ENCODE results near the gene BHLHE41. TPM values are rescaled to one million over a fixed set of nuclear protein-coding genes. Genes with fewer than 3 reads are reported as not detected.
A peak's percentile ranks its signal among the peaks of the same experiment; 100 is the strongest.

BHLHE41 gene
- total RNA-seq, 1 experiment from 2014 or later: 147 TPM

- ChIA-PET CTCF (no interaction called here), POLR2A (no interaction called here)
- Histone ChIP-seq H3K9me3 (ENCODE audit: control insufficient read depth, insufficient read depth, low read depth, low read length) (no peaks in the 10 kb centered on the region), H3K36me3 (ENCODE audit: control insufficient read depth, insufficient read depth, low read length) (no peaks in the 10 kb centered on the region), H3K27ac (ENCODE audit: low read length) (no peak overlapping the region; the same call in 1 of the 2 replicates), H3K27me3 (ENCODE audit: control insufficient read depth, insufficient read depth, low read length) (peaks cover 5% of the 10 kb centered on the region; the same call in 1 of the 2 replicates), H3K4me1 (ENCODE audit: control insufficient read depth, insufficient read depth, low read length) (peaks cover 34% of the 10 kb centered on the region), H3K4me3 (ENCODE audit: low read depth in 2 of 2, low read length in 2 of 2) (no peak overlapping the region)
- DNase-seq (ENCODE audit: low read depth, low spot score) (no peak), ATAC-seq (no peak)
- in situ Hi-C loops (cut with HindIII; ENCODE audit: low pct_unique_long_range_greater_than_20kb, low sequenced_read_pairs): no loop called here
- no peak for TF ChIP-seq SIN3A (IDR thresholded peaks at IDR 0.05; ENCODE audit: borderline replicate concordance, insufficient read depth, low read depth, low read length)
- TF ChIP-seq REST (IDR thresholded peaks at IDR 0.05; ENCODE audit: insufficient read depth in 1 of 2, low read depth in 2 of 2, low read length in 1 of 2): no peak
- no peak for TF ChIP-seq TCF7L2 (IDR thresholded peaks at IDR 0.05; ENCODE audit: low read depth, low read length)
- TF ChIP-seq POLR2AphosphoS5 (IDR thresholded peaks at IDR 0.05; ENCODE audit: low read depth, low read length): no peak
- TF ChIP-seq CTCF (IDR thresholded peaks at IDR 0.05): no peak
- no TSS peak for BruUV-seq (replicated peaks)
- intact Hi-C loops (cut with micrococcal nuclease; ENCODE audit: unreplicated experiment): no loop called here
Measured at GRCh38 chr12:26130728-26131127, 5.9 kb upstream of the BHLHE41 start.

GRCh38 chr12:26128168-26128567 is 3.3 kb upstream of the BHLHE41 start:
- no TSS peak for BruUV-seq (replicated peaks)
- Histone ChIP-seq H3K4me3 (ENCODE audit: low read depth in 2 of 2, low read length in 2 of 2) (no peak overlapping the region), H3K27ac (ENCODE audit: low read length) (peak overlapping the region; percentile 100; the same call in 1 of the 2 replicates), H3K27me3 (ENCODE audit: control insufficient read depth, insufficient read depth, low read length) (peaks cover 5% of the 10 kb centered on the region; the same call in 1 of the 2 replicates), H3K9me3 (ENCODE audit: control insufficient read depth, insufficient read depth, low read depth, low read length) (no peaks in the 10 kb centered on the region), H3K36me3 (ENCODE audit: control insufficient read depth, insufficient read depth, low read length) (no peaks in the 10 kb centered on the region), H3K4me1 (ENCODE audit: control insufficient read depth, insufficient read depth, low read length) (peaks cover 28% of the 10 kb centered on the region)
- DNase-seq (ENCODE audit: low read depth, low spot score) (no peak), ATAC-seq (no peak)
- intact Hi-C loops (cut with micrococcal nuclease; ENCODE audit: unreplicated experiment) (no loop called here), in situ Hi-C loops (cut with HindIII; ENCODE audit: low pct_unique_long_range_greater_than_20kb, low sequenced_read_pairs) (no loop called here)
- ChIA-PET CTCF (interaction anchor here (0.7 kb wide), 1 partner anchor 30 kb away, joined by 3 read pairs; no protein-coding TSS in a partner anchor), POLR2A (interaction anchor here (0.9 kb wide), 1 partner anchor 146 kb away, joined by 3 read pairs; no protein-coding TSS in a partner anchor)
- TF ChIP-seq CTCF (IDR thresholded peaks at IDR 0.05) (no peak), REST (IDR thresholded peaks at IDR 0.05; ENCODE audit: insufficient read depth in 1 of 2, low read depth in 2 of 2, low read length in 1 of 2) (no peak), SIN3A (IDR thresholded peaks at IDR 0.05; ENCODE audit: borderline replicate concordance, insufficient read depth, low read depth, low read length) (no peak), POLR2AphosphoS5 (IDR thresholded peaks at IDR 0.05; ENCODE audit: low read depth, low read length) (no peak), TCF7L2 (IDR thresholded peaks at IDR 0.05; ENCODE audit: low read depth, low read length) (no peak)

All from Panc1 (cell line).